Stomach (tissue), 4 donors: Measurements from ENCODE around the gene TFF3.

Source experiments
- CTCF ChIP-seq, 7 experiments: fragments of 450-650 bp in 4 of 7; fragments of 200-600 bp in 3 of 7; sonication (generic) in 3 of 7; IDR thresholded peaks; one replicate each; pipeline ENCODE4 v1.5.1; 2016 to 2019; ENCODE audit warnings: antibody characterized with exemption in 7 of 7, control low read depth in 2 of 7, mild to moderate bottlenecking in 1 of 7
- EP300 ChIP-seq: sonication (generic); formaldehyde crosslinking; IDR thresholded peaks from one replicate; pipeline ENCODE4 v1.6.1; 2017; ENCODE audit warnings: antibody characterized with exemption
- POLR2A ChIP-seq, 4 donors: fragments of 450-650 bp; IDR thresholded peaks; one replicate each; pipeline ENCODE4 v1.6.1; 2016; ENCODE audit warnings: antibody characterized with exemption in 4 of 4, control low read depth in 2 of 4, mild to moderate bottlenecking in 1 of 4, moderate library complexity in 1 of 4
- POLR2AphosphoS5 ChIP-seq, 3 donors: sonication (generic); formaldehyde crosslinking; IDR thresholded peaks; one replicate each; pipeline ENCODE4 v1.6.1; 2016; ENCODE audit warnings: antibody characterized with exemption in 3 of 3

- TF ChIP-seq CTCF (IDR thresholded peaks at IDR 0.05) = no peak
- TF ChIP-seq POLR2AphosphoS5 (IDR thresholded peaks at IDR 0.05) = no peak
- TF ChIP-seq EP300 = no peak
- no peak for TF ChIP-seq POLR2A (IDR thresholded peaks at IDR 0.05)
These were observed 15.7 kb downstream of the TFF3 start for GRCh38 chr21:42299324-42300044.
